ENCODE measurements around the gene GGA2. TPM values are rescaled to one million over a fixed set of nuclear protein-coding genes. Genes with fewer than 3 reads are reported as not detected.

The GGA2 gene
- total RNA-seq, 1 donor from 2014 or later: 180 TPM

DNA sequence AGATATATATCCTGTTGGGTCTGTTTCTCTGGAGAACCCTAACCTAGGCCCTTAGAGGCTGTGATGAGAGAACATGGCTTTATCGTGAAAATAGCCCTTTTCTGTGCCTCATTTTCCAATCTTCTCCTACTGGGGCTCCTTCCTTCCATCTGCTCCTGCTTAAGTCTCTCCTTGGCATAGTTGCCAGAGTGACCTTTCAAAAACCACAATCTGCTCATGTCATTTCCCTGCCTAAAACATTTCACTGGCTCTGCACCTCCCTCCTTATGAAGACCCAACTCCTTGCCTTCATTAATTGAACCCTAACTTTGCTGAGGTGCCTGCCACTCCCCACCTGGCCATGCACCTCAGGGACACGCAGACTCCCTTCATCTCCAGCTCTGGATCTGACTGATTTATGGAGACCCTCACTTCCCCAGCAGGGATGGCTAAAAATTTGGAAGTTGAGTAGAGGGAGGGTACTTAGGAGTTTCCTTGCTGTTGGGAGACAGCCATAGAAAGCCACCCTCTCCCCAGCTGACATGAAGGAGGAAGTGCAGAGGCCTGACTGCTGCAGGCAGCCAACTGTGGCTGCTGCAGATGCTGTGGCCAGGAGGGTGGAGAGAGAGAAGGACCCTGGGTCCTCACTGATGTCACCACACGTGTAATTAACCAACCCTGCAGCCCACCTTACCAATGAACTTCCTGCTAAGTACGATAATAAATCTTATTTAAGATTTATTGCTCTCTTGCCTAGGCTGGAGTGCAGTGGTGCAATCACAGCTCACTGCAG, 6.3 kb upstream of the GGA2 start:
- H3K4me3 Mint-ChIP-seq: no peak overlapping the region
- H3K4me1 Mint-ChIP-seq: no peaks in the 10 kb centered on the region
- Histone ChIP-seq H3K9me3 (ENCODE audit: low read depth) (no peaks in the 10 kb centered on the region), H3K4me1 (no peaks in the 10 kb centered on the region), H2AFZ (replicated peaks) (no peak overlapping the region), H3K36me3 (no peaks in the 10 kb centered on the region), H3K4me3 (no peak overlapping the region), H3F3A (ENCODE audit: low read depth) (peaks cover 3% of the 10 kb centered on the region), H4K20me1 (ENCODE audit: low read depth) (no peaks in the 10 kb centered on the region), H3K9ac (no peak overlapping the region), H3K79me2 (ENCODE audit: low read depth) (no peaks in the 10 kb centered on the region), H3K27ac (no peak overlapping the region), H3K27me3 (no peaks in the 10 kb centered on the region), H3K4me2 (no peak overlapping the region)
- peaks cover 4% of the 10 kb centered on the region for H3K36me3 Mint-ChIP-seq
- TF ChIP-seq EZH2phosphoT487 (IDR thresholded peaks at IDR 0.05): no peak
- TF ChIP-seq, protein P1, sequence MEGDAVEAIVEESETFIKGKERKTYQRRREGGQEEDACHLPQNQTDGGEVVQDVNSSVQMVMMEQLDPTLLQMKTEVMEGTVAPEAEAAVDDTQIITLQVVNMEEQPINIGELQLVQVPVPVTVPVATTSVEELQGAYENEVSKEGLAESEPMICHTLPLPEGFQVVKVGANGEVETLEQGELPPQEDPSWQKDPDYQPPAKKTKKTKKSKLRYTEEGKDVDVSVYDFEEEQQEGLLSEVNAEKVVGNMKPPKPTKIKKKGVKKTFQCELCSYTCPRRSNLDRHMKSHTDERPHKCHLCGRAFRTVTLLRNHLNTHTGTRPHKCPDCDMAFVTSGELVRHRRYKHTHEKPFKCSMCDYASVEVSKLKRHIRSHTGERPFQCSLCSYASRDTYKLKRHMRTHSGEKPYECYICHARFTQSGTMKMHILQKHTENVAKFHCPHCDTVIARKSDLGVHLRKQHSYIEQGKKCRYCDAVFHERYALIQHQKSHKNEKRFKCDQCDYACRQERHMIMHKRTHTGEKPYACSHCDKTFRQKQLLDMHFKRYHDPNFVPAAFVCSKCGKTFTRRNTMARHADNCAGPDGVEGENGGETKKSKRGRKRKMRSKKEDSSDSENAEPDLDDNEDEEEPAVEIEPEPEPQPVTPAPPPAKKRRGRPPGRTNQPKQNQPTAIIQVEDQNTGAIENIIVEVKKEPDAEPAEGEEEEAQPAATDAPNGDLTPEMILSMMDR (IDR thresholded peaks at IDR 0.05): no peak
- TF ChIP-seq EZH2 (IDR thresholded peaks at IDR 0.05): no peak
- no peak overlapping the region for H3K27ac Mint-ChIP-seq
- no peaks in the 10 kb centered on the region for H3K9me3 Mint-ChIP-seq
- no peak for DNase-seq (ENCODE audit: low spot score)
- H3K27me3 Mint-ChIP-seq (ENCODE audit: insufficient read depth, low read depth): no peaks in the 10 kb centered on the region

DNA sequence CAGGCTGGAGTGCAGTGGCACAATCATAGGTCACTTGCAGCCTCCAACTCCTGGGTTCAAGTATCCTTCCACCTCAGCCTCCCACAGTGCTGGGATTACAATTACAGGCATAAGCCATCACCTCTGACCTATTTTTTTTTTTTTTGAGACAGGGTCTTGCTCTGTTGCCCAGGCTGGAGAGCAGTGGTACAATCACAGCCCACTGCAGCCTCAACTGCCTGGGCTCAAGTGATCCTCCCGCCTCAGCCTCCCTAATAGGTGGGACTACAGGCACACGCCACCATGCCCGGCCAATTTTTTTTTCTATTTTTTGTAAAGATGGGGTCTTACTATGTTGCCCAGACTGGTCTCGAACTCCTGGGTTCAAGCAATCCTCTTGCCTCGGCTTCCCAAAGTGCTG, 5.6 kb upstream of the GGA2 start:
- Histone ChIP-seq H3K9me3 (ENCODE audit: low read depth) (no peaks in the 10 kb centered on the region), H3K9ac (no peak overlapping the region), H3K27me3 (no peaks in the 10 kb centered on the region), H4K20me1 (ENCODE audit: low read depth) (no peaks in the 10 kb centered on the region), H2AFZ (replicated peaks) (no peak overlapping the region), H3K4me3 (no peak overlapping the region), H3K27ac (no peak overlapping the region), H3F3A (ENCODE audit: low read depth) (peaks cover 5% of the 10 kb centered on the region), H3K4me2 (no peak overlapping the region), H3K4me1 (no peaks in the 10 kb centered on the region), H3K79me2 (ENCODE audit: low read depth) (no peaks in the 10 kb centered on the region), H3K36me3 (no peaks in the 10 kb centered on the region)
- peaks cover 5% of the 10 kb centered on the region for H3K36me3 Mint-ChIP-seq
- H3K27me3 Mint-ChIP-seq (ENCODE audit: insufficient read depth, low read depth): no peaks in the 10 kb centered on the region
- H3K4me1 Mint-ChIP-seq: no peaks in the 10 kb centered on the region
- no peak overlapping the region for H3K4me3 Mint-ChIP-seq
- TF ChIP-seq EZH2 (IDR thresholded peaks at IDR 0.05) (no peak), EZH2phosphoT487 (IDR thresholded peaks at IDR 0.05) (no peak)
- TF ChIP-seq, protein P1 (IDR thresholded peaks at IDR 0.05): no peak
- H3K27ac Mint-ChIP-seq: no peak overlapping the region
- DNase-seq (ENCODE audit: low spot score): no peak
- H3K9me3 Mint-ChIP-seq: no peaks in the 10 kb centered on the region

DNA sequence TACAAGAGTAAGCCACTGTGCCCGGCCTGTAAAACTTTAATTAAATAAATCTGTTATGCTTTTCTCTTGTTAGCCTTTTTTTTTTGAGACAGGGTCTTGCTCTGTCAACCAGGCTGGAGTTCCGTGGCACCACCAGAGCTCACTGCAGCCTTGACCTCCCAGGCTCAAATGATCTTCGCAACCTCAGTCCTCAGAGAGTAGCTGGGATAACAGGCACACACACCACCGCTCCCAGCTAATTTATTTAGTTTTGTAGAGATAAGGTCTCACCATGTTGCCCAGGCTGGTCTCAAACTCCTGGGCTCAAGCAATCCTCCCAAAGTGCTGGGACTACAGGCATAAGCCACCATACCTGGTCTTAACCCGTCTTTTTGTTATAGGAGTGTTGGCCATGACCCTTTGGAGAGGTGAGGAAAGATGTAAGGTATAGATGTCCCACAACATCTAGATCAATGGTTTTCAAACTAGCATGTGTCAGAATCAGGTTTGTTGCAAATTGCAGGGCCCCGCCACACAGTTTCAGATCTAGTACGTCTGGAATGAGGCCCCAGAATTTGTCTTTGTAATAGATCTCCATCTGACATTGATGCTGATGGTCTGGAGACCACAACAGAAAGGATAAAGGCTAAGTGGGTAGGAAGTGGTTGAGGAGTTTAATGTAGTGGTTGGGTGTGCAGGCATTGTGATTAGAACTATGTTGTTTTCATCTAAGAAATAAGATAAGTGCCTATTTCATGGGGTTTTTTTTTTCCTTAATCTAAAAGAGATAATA, 4.3 kb upstream of the GGA2 start:
- H3K4me3 Mint-ChIP-seq: no peak overlapping the region
- Histone ChIP-seq H3K9ac (no peak overlapping the region), H3K79me2 (ENCODE audit: low read depth) (peaks cover 7% of the 10 kb centered on the region), H4K20me1 (ENCODE audit: low read depth) (peaks cover 2% of the 10 kb centered on the region), H3F3A (ENCODE audit: low read depth) (peaks cover 6% of the 10 kb centered on the region), H3K27me3 (no peaks in the 10 kb centered on the region), H3K9me3 (ENCODE audit: low read depth) (no peaks in the 10 kb centered on the region), H3K4me2 (no peak overlapping the region), H3K36me3 (no peaks in the 10 kb centered on the region), H3K27ac (no peak overlapping the region), H3K4me1 (no peaks in the 10 kb centered on the region), H3K4me3 (no peak overlapping the region), H2AFZ (replicated peaks) (no peak overlapping the region)
- H3K36me3 Mint-ChIP-seq: peaks cover 5% of the 10 kb centered on the region
- peaks cover 3% of the 10 kb centered on the region for H3K4me1 Mint-ChIP-seq
- no peak overlapping the region for H3K27ac Mint-ChIP-seq
- no peaks in the 10 kb centered on the region for H3K9me3 Mint-ChIP-seq
- no peaks in the 10 kb centered on the region for H3K27me3 Mint-ChIP-seq (ENCODE audit: insufficient read depth, low read depth)
- DNase-seq (ENCODE audit: low spot score): no peak
- no peak for TF ChIP-seq EZH2 (IDR thresholded peaks at IDR 0.05)
- TF ChIP-seq EZH2phosphoT487 (IDR thresholded peaks at IDR 0.05): no peak
- TF ChIP-seq, protein P1 (IDR thresholded peaks at IDR 0.05): no peak
